HG03196 (cell line): ENCODE measurements around the gene ADAMTS8.

Experiments used
- ATAC-seq: cut with Tn5 transposase; IDR thresholded peaks from one replicate; pipeline ENCODE4 v1.9.1; 2021; ENCODE audit not compliant: unreplicated experiment

ADAMTS8 gene

GRCh38 chr11:130462931-130463330 is 34.5 kb upstream of the ADAMTS8 start:
- no peak for ATAC-seq

GRCh38 chr11:130462101-130462885 is 33.9 kb upstream of the ADAMTS8 start:
- ATAC-seq: no peak

- ATAC-seq: no peak
Observed at GRCh38 chr11:130459521-130459920, 31.1 kb upstream of the ADAMTS8 start.

- ATAC-seq: no peak
Observed at GRCh38 chr11:130458410-130458729, 30.0 kb upstream of the ADAMTS8 start.

GRCh38 chr11:130457623-130458409 is 29.4 kb upstream of the ADAMTS8 start:
- ATAC-seq: no peak

GRCh38 chr11:130456286-130456685 is 27.9 kb upstream of the ADAMTS8 start:
- no peak for ATAC-seq

GRCh38 chr11:130455483-130456127 is 27.2 kb upstream of the ADAMTS8 start:
- ATAC-seq: no peak

GRCh38 chr11:130454491-130455252 is 26.3 kb upstream of the ADAMTS8 start:
- ATAC-seq: no peak

- ATAC-seq: no peak
Observed at GRCh38 chr11:130452940-130453339, 24.5 kb upstream of the ADAMTS8 start.

GRCh38 chr11:130452176-130452575 is 23.8 kb upstream of the ADAMTS8 start:
- no peak for ATAC-seq

- no peak for ATAC-seq
Observed at GRCh38 chr11:130451231-130452019, 23.0 kb upstream of the ADAMTS8 start.

- no peak for ATAC-seq
Observed at GRCh38 chr11:130449996-130450769, 21.8 kb upstream of the ADAMTS8 start.

- ATAC-seq: no peak
Observed at GRCh38 chr11:130449310-130449990, 21.0 kb upstream of the ADAMTS8 start.

GRCh38 chr11:130448416-130449309 is 20.3 kb upstream of the ADAMTS8 start, which contains the start of gene ADAMTS15:
TSS of gene ADAMTS15 (plus strand) at chr11:130448645. CDS start at chr11:130448974, 329 bp downstream.
- no peak for ATAC-seq

- ATAC-seq: no peak
Observed at GRCh38 chr11:130448039-130448415, 19.6 kb upstream of the ADAMTS8 start.

- no peak for ATAC-seq
Observed at GRCh38 chr11:130445788-130446187, 17.4 kb upstream of the ADAMTS8 start.

- ATAC-seq: no peak
Observed at GRCh38 chr11:130442737-130443136, 14.3 kb upstream of the ADAMTS8 start.

- no peak for ATAC-seq
Observed at GRCh38 chr11:130441719-130442118, 13.3 kb upstream of the ADAMTS8 start.
